Activated T-cell treated with anti-CD3 and anti-CD28 coated beads for 1 hour (primary cell): ENCODE measurements around the gene CLRN1.
"Not testable (repeated sequence)": the region's sequence is repeated elsewhere in the genome, so short reads cannot be mapped to it uniquely, and the experiment has no call there.

Source experiments
- DNase-seq: peaks from one replicate; pipeline ENCODE4 v3.0.0-alpha.2; 2020; ENCODE audit warnings: low read depth

CLRN1 gene

GRCh38 chr3:150972366-150973071 is at the start of gene CLRN1:
Gene CLRN1, minus strand, starts transcription at chr3:150972727. Its CDS starts 19 bp downstream, at chr3:150972708.
- no peak for DNase-seq

DNA sequence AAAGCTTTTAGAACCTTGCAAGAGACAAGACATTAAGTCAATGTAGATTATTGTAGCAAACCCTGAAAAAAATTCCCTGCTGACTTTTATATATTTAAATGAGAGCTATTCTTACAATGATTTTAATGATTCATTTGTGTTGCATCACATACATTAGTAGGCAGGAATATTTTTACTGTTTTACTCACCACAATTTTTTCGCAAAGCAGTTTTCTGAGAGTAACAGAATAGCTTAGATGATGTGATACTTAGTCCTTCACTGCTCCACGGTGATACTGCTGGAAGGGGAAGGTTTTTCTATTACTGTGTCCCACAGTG is 43.9 kb upstream of the CLRN1 start:
- no peak for DNase-seq

DNA sequence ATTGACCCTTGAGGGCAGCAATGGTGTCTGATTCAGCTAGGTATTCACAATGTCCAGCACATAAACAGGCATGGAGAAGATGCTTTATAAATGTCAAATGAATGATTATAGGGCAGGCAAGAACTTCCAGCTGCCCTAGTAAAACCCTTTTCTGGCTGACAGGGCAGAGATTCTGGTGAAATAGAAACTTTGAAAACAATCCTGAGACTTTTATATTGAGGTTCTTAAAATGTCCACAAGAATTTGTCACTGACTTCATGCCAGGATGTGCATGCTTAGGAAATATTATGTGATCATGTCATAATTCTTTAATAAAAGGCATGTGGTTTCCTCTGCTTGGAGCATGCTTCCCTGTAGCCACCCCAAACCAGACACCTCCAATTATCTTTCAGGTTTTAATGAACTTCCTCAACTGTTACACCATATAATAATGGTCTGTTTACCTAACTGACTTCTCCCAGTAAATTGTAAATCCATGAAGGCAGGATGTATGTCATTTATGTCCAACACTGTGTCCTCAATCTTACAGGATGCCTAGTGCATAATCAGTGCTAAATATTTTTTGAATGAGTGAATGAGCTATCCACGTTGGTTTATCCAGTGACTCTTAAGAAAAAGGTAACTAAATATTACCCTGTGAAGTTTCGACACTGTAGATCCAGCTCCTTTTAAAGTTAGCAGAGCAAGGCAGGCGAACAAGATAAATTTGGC is 43.4 kb upstream of the CLRN1 start:
- no peak for DNase-seq

GRCh38 chr3:151015181-151015580 is 42.7 kb upstream of the CLRN1 start:
- no peak for DNase-seq

DNA sequence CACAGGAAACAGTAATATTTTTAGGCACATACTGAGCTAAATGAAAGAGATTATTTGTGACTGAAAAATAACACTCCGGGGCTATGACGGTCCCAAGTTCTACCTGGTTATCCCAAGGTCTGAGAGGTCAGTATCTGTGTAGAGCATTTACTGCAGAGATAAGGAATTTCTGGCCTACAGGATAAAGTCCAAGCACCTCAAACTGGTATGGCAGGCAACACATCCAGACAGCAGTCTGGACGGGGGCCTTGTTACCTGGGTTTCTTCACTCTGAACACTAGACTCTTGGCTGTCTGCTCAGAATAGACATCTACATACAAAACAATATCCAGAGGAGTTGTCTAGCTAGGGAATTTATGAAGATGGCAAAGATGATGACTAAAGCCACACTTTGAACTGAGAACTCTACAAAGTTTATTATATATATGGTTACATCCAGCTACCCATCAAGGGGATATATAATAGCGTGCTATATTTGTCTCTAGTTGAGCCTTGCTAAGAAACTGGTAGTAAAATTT is 42.0 kb upstream of the CLRN1 start:
- DNase-seq, result no peak

DNA sequence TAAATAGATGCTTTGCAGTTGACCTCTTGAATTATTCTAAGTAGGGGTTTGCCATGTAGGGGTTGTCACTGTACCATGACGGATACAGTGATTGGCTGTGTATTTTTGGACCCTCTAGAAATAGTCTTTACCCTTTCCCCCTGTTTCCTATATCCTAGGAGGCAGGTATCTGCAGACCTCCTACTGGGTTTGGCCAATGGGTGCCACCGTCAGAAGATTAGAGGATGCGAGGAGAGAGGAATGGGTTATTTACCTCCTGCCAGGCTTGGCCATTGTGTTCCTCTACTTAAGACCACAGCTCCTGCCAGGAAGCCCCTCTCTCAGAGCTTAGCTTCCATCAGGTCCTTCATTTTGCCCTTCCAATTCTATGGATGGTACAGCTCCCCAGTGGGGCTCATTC is 40.2 kb upstream of the CLRN1 start:
- DNase-seq, result no peak

- no peak for DNase-seq
Measured at GRCh38 chr3:151011427-151011826, 38.9 kb upstream of the CLRN1 start.

DNA sequence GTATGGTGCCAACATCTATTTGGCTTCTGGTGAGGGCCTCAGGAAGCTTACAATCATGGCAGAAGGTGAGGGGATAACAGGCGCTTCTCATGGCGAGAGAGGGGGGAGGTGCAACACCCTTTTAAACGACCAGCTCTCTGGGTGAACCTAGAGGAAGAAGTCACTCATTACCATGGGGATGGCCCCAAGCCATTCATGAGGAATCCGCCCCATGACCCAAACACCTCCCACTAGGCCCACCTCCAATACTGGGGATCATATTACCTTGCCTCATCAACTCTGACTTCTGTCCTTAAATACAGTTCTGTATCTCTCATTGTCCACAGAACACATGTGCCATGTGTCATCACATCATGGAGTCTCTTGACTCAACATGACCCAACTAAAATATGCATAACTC is 37.5 kb upstream of the CLRN1 start:
- no peak for DNase-seq

- no peak for DNase-seq
Measured at GRCh38 chr3:151009430-151009829, 36.9 kb upstream of the CLRN1 start.

GRCh38 chr3:151008699-151009098 is 36.2 kb upstream of the CLRN1 start:
- no peak for DNase-seq

DNA sequence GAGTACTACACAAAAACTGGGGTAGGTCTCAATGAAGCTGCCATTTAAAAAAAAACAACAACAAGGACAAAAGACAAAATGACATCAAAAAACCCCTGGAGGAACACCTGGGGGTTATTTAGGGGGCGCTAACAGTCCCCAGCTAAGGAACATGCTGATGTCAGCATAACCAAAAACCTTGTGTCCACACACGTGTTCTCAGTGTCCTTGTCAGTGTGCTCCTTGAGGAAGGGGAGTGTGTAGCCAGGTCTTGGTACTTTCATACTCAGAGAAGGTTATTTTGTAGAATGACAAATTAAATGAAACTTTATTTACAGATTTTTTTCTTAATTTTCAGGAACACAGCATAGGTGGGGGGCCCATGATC is 31.2 kb upstream of the CLRN1 start:
- DNase-seq, result no peak

DNA sequence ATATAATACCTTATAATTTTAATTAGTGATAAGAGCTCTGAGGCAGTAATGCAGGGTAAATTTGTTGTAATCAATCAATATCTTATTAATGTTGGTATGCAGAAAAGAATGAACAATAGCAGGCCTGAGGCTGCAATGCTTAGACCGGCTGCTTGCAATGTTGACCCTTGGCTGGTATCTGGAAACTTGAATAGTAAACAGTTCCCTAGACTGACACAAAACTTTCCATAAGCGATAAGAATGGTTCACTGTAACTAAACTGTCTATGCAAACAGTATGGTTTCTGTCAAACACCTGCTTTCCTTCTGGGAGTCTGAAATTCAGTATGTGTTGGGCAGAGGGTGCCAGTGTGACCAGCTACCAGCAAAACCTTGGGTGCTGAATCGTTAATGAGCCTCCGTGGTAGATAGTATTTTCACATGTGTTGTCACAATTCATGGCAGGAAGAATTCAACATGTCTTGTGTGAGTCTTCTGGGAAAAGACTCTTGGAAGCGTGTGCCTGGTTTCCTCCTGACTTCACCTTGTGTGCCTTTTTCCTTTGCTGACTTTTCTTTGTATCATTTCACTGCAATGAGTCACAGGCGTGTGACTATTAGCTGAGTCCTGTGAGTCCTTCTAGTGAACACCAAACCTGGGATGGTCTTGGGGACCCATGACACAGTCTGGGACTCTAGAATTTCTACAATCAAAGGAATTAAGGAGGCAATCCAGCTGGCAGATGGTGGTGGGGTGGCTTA is 30.7 kb upstream of the CLRN1 start:
- DNase-seq, result no peak

DNA sequence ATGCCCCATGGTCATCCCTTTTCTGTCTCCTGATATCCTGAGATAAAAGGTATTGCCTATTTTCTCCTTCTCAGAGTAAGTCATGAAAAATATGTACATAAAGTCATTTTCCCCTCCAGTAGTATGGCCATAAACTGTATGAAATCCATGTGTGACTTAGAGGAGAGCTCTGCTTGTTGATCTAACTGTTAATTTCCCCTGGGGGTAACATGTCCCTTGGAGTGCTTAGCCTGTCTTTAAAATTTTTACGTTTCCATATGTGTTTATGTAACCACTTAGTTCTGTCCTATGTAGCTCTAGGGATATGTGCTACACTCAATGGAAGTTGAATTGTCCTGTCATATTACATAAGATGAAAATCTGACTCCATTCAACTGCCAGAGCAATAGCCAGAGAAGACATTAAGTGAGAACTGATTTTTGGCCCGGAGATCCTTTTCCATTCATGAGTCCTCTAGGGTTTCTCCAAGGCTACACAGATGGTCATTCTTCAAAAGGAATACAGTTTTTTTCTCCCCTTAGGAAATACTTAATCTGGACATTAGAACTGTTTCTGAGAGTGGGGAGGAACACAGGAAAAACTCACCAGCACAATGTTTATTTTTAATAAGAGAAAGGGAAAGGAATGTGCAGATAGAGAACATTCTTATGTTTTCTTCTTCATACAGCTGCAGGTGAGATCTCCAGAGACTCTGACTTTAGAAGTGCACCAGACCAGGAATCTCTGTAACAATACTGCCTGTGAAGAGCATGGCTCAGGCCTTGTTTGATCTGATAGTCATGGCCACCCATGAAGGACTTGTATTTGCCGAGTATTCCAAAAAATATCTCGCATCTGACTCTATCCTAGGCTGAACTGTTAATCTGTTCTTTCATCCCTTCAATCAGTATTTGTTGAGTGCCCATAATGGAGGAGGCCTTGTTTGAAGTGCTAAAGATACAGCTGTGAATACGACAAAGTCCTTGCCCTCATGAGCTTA is 29.8 kb upstream of the CLRN1 start:
- DNase-seq, result no peak

DNA sequence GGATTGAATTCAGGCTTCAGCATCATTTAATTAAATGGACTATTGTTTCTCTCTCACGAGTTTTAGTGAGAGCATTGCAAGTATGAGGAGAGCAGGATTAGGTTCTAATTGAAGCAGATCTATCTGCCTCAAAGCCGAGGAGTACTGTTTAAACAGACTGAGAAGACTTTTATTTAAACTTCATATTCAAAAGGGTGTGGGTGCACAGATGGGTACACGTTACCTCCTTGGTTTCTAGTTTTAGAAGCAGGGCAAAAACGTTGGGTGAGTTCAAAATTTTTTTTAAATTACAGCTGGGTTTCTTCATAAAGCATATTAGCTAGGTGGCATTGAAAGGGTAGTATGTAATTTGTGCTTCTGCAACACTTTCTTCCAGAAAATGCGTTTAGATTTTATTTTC is 26.5 kb upstream of the CLRN1 start:
- DNase-seq, result no peak

GRCh38 chr3:150996731-150997130 is 24.2 kb upstream of the CLRN1 start:
- DNase-seq, result no peak

DNA sequence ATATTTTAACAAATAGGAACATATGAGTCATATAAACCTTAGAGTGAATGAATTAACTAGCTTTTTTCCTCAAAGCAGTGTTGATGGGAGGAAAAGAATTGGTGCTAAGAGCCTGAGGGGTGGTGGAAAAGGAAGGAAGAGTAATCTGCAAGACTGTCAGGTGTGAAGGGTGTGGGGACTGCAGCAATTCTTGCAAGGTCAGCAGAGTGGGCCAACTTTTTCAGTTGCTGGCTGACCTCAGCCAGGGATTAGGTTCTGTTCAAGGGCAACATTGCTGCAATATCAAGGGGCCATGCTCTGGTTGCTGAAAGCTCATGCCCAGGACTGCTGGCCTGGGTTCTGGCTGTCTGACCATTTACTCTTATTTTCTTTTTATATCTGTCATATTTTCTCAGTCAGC is 23.0 kb upstream of the CLRN1 start:
- no peak for DNase-seq

DNA sequence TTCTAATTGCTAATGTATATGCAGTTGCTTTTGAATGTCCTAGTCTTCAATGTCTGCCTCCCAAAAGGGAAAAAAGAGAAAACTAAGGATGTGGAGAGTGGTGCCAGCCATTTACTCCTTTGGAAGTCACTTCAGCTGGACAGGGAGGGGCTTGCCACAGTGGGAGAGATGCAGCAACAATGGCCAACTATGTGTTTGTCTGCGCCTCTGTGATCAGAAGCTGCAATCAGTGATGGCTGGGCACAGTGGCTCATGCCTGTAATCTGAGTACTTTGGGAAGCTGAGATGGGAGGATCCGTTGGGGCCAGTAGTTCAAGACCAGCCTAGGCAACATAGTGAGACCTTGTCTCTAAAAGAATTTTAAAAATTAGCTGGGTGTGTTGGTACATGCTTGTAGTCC is 16.7 kb upstream of the CLRN1 start:
- no peak for DNase-seq

GRCh38 chr3:150988395-150988794 is 15.9 kb upstream of the CLRN1 start:
- DNase-seq, result not testable (repeated sequence)

- no peak for DNase-seq
Measured at GRCh38 chr3:150985711-150986110, 13.2 kb upstream of the CLRN1 start.

- DNase-seq, result no peak
Measured at GRCh38 chr3:150984066-150984465, 11.5 kb upstream of the CLRN1 start.

DNA sequence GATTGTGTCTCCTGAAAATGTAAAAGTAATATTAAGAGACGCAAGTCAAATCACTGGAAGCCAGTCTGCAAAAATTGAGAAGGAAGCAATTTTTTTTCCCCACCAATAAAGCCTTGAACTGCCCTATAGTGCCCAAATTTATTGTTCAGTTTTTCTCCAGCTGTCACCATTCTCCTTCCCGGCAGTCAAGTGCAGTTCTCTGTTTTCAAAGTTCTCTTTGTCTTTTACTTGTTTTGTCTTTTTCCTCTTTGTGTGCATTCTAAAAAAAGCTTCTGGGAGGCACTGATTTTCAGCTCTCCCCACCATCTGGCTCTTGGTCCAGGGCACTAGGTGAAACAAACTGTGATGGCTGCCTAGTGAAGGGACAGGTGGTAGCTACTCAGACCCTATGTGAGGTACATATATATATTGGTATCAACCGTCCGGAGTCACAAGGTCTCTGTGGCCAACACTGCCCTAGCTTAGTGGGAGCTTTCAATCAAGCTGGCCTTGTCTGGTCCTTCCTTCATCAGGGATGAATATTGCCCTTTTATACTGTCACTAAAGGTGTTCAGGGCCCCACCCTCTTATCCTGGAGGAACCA is 6.1 kb upstream of the CLRN1 start:
- DNase-seq, result no peak

DNA sequence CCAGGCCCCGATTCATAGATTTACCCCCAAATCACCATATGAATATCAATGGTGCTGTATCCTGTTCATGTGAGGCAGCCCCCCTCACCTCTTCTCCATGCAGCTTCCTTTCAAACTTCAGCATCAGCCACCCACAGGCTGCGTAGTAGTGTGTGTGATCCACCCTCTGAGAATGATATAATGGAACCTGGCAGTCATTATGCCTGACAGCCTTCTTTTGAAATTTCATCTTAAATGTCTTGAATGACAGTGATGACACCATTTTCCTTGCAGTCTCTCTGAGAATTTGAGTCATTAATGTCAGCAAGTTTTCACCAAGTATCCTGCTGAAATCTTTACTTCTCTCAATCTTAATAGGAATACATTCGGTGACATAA is 3.5 kb upstream of the CLRN1 start:
- DNase-seq, result no peak
